Sigmoid colon (tissue), 4 donors: ENCODE measurements around the gene PPM1M.

ENCODE experiments used
- CTCF ChIP-seq, 4 experiments: fragments of 450-650 bp in 3 of 4; fragments of 200-600 bp in 1 of 4; IDR thresholded peaks; one replicate each; pipeline ENCODE4 v1.5.1; 2016 to 2019; ENCODE audit warnings: antibody characterized with exemption in 4 of 4, mild to moderate bottlenecking in 3 of 4, moderate library complexity in 2 of 4
- POLR2A ChIP-seq, 2 donors: fragments of 450-650 bp; IDR thresholded peaks; one replicate each; pipeline ENCODE4 v1.6.1; 2016; ENCODE audit warnings: antibody characterized with exemption in 2 of 2, mild to moderate bottlenecking in 2 of 2, moderate library complexity in 2 of 2
- POLR2AphosphoS5 ChIP-seq, 4 donors: sonication (generic); formaldehyde crosslinking; IDR thresholded peaks; one replicate each; pipeline ENCODE4 v1.6.1; 2017; ENCODE audit warnings: antibody characterized with exemption in 4 of 4

- no peak for TF ChIP-seq CTCF (IDR thresholded peaks at IDR 0.05)
- TF ChIP-seq POLR2AphosphoS5 (IDR thresholded peaks at IDR 0.05) = no peak
- TF ChIP-seq POLR2A (IDR thresholded peaks at IDR 0.05) = no peak
These were observed 44.4 kb upstream of the PPM1M start for GRCh38 chr3:52200981-52201679.
